ENCODE results near the gene SGIP1.
A peak's percentile ranks its signal among the peaks of the same experiment; 100 is the strongest.

Gene SGIP1

GRCh38 chr1:66617362-66618184, 83.6 kb downstream of the SGIP1 start:
- Histone ChIP-seq H4K8ac (ENCODE audit: low read depth, low read length) (no peak overlapping the region), H2AK5ac (ENCODE audit: low read length) (no peak overlapping the region), H3K36me3 (ENCODE audit: control insufficient read depth in 1 of 2, insufficient read depth in 2 of 2, low read length in 2 of 2) (no peaks in the 10 kb centered on the region), H4K12ac (ENCODE audit: low read depth, low read length) (no peak overlapping the region), H2AFZ (ENCODE audit: insufficient read depth, low read length, poor library complexity) (no peak overlapping the region), H3K18ac (ENCODE audit: low read length) (no peak overlapping the region), H3K79me2 (ENCODE audit: control insufficient read depth, insufficient read depth, low read length, poor library complexity) (no peaks in the 10 kb centered on the region), H3K4me1 (ENCODE audit: control insufficient read depth in 1 of 2, insufficient read depth in 2 of 2, low read length in 2 of 2) (no peaks in the 10 kb centered on the region), H3K23ac (ENCODE audit: low read length) (no peak overlapping the region), H2BK12ac (ENCODE audit: low read length) (no peak overlapping the region), H4K91ac (ENCODE audit: low read depth, low read length) (no peak overlapping the region), H3K79me1 (ENCODE audit: low read length) (no peaks in the 10 kb centered on the region), H3K9me3 (ENCODE audit: insufficient read depth, low read depth, low read length) (no peaks in the 10 kb centered on the region), H3K27ac (ENCODE audit: low read depth, low read length) (no peak overlapping the region), H3K27me3 (ENCODE audit: insufficient read depth, low read length) (no peaks in the 10 kb centered on the region), H3K9ac (ENCODE audit: low read length) (no peak overlapping the region), H3K4me3 (ENCODE audit: low read depth, low read length) (no peak overlapping the region), H2BK120ac (ENCODE audit: insufficient read depth, low read length, poor library complexity) (no peak overlapping the region), H3K4me2 (ENCODE audit: low read length) (no peak overlapping the region), H3K4ac (ENCODE audit: low read depth, low read length) (no peak overlapping the region), H3K14ac (ENCODE audit: low read length) (no peak overlapping the region), H2BK5ac (ENCODE audit: low read depth, low read length, poor library complexity) (no peak overlapping the region)
- no CpG with 5 or more reads among the region's 4 CpGs for WGBS (ENCODE audit: extremely low coverage, insufficient coverage, insufficient read length)
- no peak for DNase-seq

GRCh38 chr1:66618390-66618789, 84.4 kb downstream of the SGIP1 start:
- no peaks in the 10 kb centered on the region for H3K4me1 ChIP-seq (ENCODE audit: control insufficient read depth in 1 of 2, insufficient read depth in 2 of 2, low read length in 2 of 2)
- H2AK5ac ChIP-seq (ENCODE audit: low read length), result no peak overlapping the region

DNA sequence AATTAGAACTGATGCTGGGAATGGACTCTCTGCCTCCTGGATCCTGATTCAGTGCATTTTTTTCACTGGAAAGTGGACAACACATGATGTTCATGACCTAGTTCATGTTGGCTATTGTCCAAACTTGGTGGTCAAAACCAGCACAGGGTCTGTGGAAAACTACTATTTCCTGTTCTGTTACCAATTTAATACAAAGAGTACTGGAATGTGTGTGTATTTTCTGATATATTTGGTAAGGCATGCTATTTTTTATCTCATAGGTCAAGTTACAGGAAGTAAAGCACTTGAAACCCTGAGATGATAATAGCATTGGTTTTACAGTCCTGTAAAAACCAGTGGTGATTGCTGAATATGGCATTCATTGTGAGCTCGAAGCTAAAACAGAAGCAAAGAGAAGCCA, 89.9 kb downstream of the SGIP1 start:
- Histone ChIP-seq H3K4ac (ENCODE audit: low read depth, low read length) (no peak overlapping the region), H3K9ac (ENCODE audit: low read length) (no peak overlapping the region), H2AK5ac (ENCODE audit: low read length) (no peak overlapping the region), H2AFZ (ENCODE audit: insufficient read depth, low read length, poor library complexity) (no peak overlapping the region), H3K4me3 (ENCODE audit: low read depth, low read length) (no peak overlapping the region), H3K18ac (ENCODE audit: low read length) (no peak overlapping the region), H3K27me3 (ENCODE audit: insufficient read depth, low read length) (no peaks in the 10 kb centered on the region), H3K79me1 (ENCODE audit: low read length) (no peaks in the 10 kb centered on the region), H4K8ac (ENCODE audit: low read depth, low read length) (no peak overlapping the region), H3K4me2 (ENCODE audit: low read length) (no peak overlapping the region), H3K14ac (ENCODE audit: low read length) (no peak overlapping the region), H2BK120ac (ENCODE audit: insufficient read depth, low read length, poor library complexity) (no peak overlapping the region), H2BK5ac (ENCODE audit: low read depth, low read length, poor library complexity) (no peak overlapping the region), H2BK12ac (ENCODE audit: low read length) (no peak overlapping the region), H3K9me3 (ENCODE audit: insufficient read depth, low read depth, low read length) (no peaks in the 10 kb centered on the region), H3K23ac (ENCODE audit: low read length) (no peak overlapping the region), H3K36me3 (ENCODE audit: control insufficient read depth in 1 of 2, insufficient read depth in 2 of 2, low read length in 2 of 2) (no peaks in the 10 kb centered on the region), H3K4me1 (ENCODE audit: control insufficient read depth in 1 of 2, insufficient read depth in 2 of 2, low read length in 2 of 2) (no peaks in the 10 kb centered on the region), H4K12ac (ENCODE audit: low read depth, low read length) (no peak overlapping the region), H4K91ac (ENCODE audit: low read depth, low read length) (no peak overlapping the region), H3K27ac (ENCODE audit: low read depth, low read length) (no peak overlapping the region), H3K79me2 (ENCODE audit: control insufficient read depth, insufficient read depth, low read length, poor library complexity) (no peaks in the 10 kb centered on the region)
- no peak for DNase-seq
- WGBS (ENCODE audit: extremely low coverage, insufficient coverage, insufficient read length), result no CpG with 5 or more reads among the region's 1 CpG

More at GRCh38 chr1:66618390-66618789, 84.4 kb downstream of the SGIP1 start:
- DNase-seq, result no peak
- Histone ChIP-seq H3K79me2 (ENCODE audit: control insufficient read depth, insufficient read depth, low read length, poor library complexity) (no peaks in the 10 kb centered on the region), H3K27me3 (ENCODE audit: insufficient read depth, low read length) (no peaks in the 10 kb centered on the region), H3K4ac (ENCODE audit: low read depth, low read length) (no peak overlapping the region), H3K23ac (ENCODE audit: low read length) (no peak overlapping the region), H4K8ac (ENCODE audit: low read depth, low read length) (no peak overlapping the region), H3K9ac (ENCODE audit: low read length) (no peak overlapping the region), H3K4me2 (ENCODE audit: low read length) (no peak overlapping the region), H3K36me3 (ENCODE audit: control insufficient read depth in 1 of 2, insufficient read depth in 2 of 2, low read length in 2 of 2) (no peaks in the 10 kb centered on the region), H2AFZ (ENCODE audit: insufficient read depth, low read length, poor library complexity) (no peak overlapping the region), H3K4me3 (ENCODE audit: low read depth, low read length) (no peak overlapping the region), H4K91ac (ENCODE audit: low read depth, low read length) (no peak overlapping the region), H3K18ac (ENCODE audit: low read length) (no peak overlapping the region), H4K12ac (ENCODE audit: low read depth, low read length) (no peak overlapping the region), H2BK120ac (ENCODE audit: insufficient read depth, low read length, poor library complexity) (no peak overlapping the region), H2BK12ac (ENCODE audit: low read length) (no peak overlapping the region), H3K27ac (ENCODE audit: low read depth, low read length) (no peak overlapping the region), H3K9me3 (ENCODE audit: insufficient read depth, low read depth, low read length) (no peaks in the 10 kb centered on the region), H3K79me1 (ENCODE audit: low read length) (no peaks in the 10 kb centered on the region), H2BK5ac (ENCODE audit: low read depth, low read length, poor library complexity) (no peak overlapping the region), H3K14ac (ENCODE audit: low read length) (no peak overlapping the region)

DNA sequence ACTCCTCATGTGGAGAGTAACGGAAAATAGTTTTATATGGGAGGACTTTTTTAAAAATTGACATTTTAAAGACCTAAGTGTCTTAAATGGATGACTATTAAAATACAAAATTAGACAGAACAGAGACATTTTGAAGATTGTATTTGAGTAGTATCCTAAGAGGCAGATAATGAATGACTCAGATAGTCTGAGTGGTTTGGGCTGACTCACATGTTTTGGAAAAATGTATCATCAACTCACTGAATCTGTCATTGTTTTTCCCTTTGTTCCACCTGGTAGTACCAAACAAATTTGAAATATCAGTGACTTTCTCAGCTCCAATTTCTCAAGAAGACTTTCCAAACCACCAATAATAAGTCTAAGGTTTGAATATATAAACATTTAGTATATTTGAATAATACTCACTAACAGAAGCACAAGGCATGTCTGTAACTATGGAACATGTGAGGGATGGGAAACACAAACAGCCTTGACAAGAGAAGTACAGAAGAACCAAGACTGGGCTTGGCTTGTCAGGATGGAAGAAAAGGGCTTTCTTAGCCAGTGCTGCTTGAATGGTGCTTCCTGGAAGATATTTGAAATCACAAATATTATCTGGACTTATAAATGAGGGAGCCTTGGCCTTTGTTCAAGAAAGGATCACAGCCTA, 90.6 kb downstream of the SGIP1 start:
- Histone ChIP-seq H2AFZ (ENCODE audit: insufficient read depth, low read length, poor library complexity) (no peak overlapping the region), H3K36me3 (ENCODE audit: control insufficient read depth in 1 of 2, insufficient read depth in 2 of 2, low read length in 2 of 2) (no peaks in the 10 kb centered on the region), H4K12ac (ENCODE audit: low read depth, low read length) (no peak overlapping the region), H2BK5ac (ENCODE audit: low read depth, low read length, poor library complexity) (no peak overlapping the region), H3K14ac (ENCODE audit: low read length) (no peak overlapping the region), H3K79me2 (ENCODE audit: control insufficient read depth, insufficient read depth, low read length, poor library complexity) (no peaks in the 10 kb centered on the region), H3K4me3 (ENCODE audit: low read depth, low read length) (no peak overlapping the region), H2AK5ac (ENCODE audit: low read length) (no peak overlapping the region), H3K9me3 (ENCODE audit: insufficient read depth, low read depth, low read length) (no peaks in the 10 kb centered on the region), H4K8ac (ENCODE audit: low read depth, low read length) (no peak overlapping the region), H2BK12ac (ENCODE audit: low read length) (no peak overlapping the region), H3K4me2 (ENCODE audit: low read length) (no peak overlapping the region), H2BK120ac (ENCODE audit: insufficient read depth, low read length, poor library complexity) (no peak overlapping the region), H3K9ac (ENCODE audit: low read length) (no peak overlapping the region), H4K91ac (ENCODE audit: low read depth, low read length) (no peak overlapping the region), H3K79me1 (ENCODE audit: low read length) (no peaks in the 10 kb centered on the region), H3K18ac (ENCODE audit: low read length) (no peak overlapping the region), H3K4me1 (ENCODE audit: control insufficient read depth in 1 of 2, insufficient read depth in 2 of 2, low read length in 2 of 2) (no peaks in the 10 kb centered on the region), H3K27me3 (ENCODE audit: insufficient read depth, low read length) (no peaks in the 10 kb centered on the region), H3K27ac (ENCODE audit: low read depth, low read length) (no peak overlapping the region), H3K23ac (ENCODE audit: low read length) (no peak overlapping the region), H3K4ac (ENCODE audit: low read depth, low read length) (no peak overlapping the region)
- no CpG with 5 or more reads among the region's 1 CpG for WGBS (ENCODE audit: extremely low coverage, insufficient coverage, insufficient read length)
- peak in 1 of 2 donors; percentile 59 for DNase-seq

Data from trophoblast cell (in vitro differentiated cells and primary cell).